ENCODE measurements around the gene XPO1.
"Not testable (repeated sequence)": the region's sequence is repeated elsewhere in the genome, so short reads cannot be mapped to it uniquely, and the experiment has no call there.

The XPO1 gene

GRCh38 chr2:61470122-61470951, 67.8 kb downstream of the XPO1 start:
- DNase-seq (ENCODE audit: low read depth, low spot score) = peak; percentile 90

GRCh38 chr2:61469424-61470121, 68.6 kb downstream of the XPO1 start:
- peak; percentile 22 for DNase-seq (ENCODE audit: low read depth, low spot score)

- not testable (repeated sequence) for DNase-seq (ENCODE audit: low read depth, low spot score)
Measured at GRCh38 chr2:61468231-61468630, 69.9 kb downstream of the XPO1 start.

- DNase-seq (ENCODE audit: low read depth, low spot score) = no peak
Measured at GRCh38 chr2:61465045-61465444, 73.1 kb downstream of the XPO1 start.

- DNase-seq (ENCODE audit: low read depth, low spot score) = no peak
Measured at GRCh38 chr2:61463769-61464475, 74.2 kb downstream of the XPO1 start.

- no peak for DNase-seq (ENCODE audit: low read depth, low spot score)
Measured at GRCh38 chr2:61461404-61461803, 76.8 kb downstream of the XPO1 start.

- DNase-seq (ENCODE audit: low read depth, low spot score) = peak; percentile 37
Measured at GRCh38 chr2:61460163-61460562, 78.0 kb downstream of the XPO1 start.

GRCh38 chr2:61456746-61457420, 81.3 kb downstream of the XPO1 start:
- no peak for DNase-seq (ENCODE audit: low read depth, low spot score)

- DNase-seq (ENCODE audit: low read depth, low spot score) = no peak
Measured at GRCh38 chr2:61456070-61456745, 81.9 kb downstream of the XPO1 start.

- DNase-seq (ENCODE audit: low read depth, low spot score) = not testable (repeated sequence)
Measured at GRCh38 chr2:61454972-61455371, 83.2 kb downstream of the XPO1 start.

- no peak for DNase-seq (ENCODE audit: low read depth, low spot score)
Measured at GRCh38 chr2:61454383-61454782, 83.8 kb downstream of the XPO1 start.

GRCh38 chr2:61452392-61452791, 85.8 kb downstream of the XPO1 start:
- no peak for DNase-seq (ENCODE audit: low read depth, low spot score)

- DNase-seq (ENCODE audit: low read depth, low spot score) = no peak
Measured at GRCh38 chr2:61451178-61451577, 87.0 kb downstream of the XPO1 start.

- DNase-seq (ENCODE audit: low read depth, low spot score) = no peak
Measured at GRCh38 chr2:61450144-61450543, 88.0 kb downstream of the XPO1 start.

- no peak for DNase-seq (ENCODE audit: low read depth, low spot score)
Measured at GRCh38 chr2:61448229-61448628, 89.9 kb downstream of the XPO1 start.

GRCh38 chr2:61446971-61447370, 91.2 kb downstream of the XPO1 start:
- not testable (repeated sequence) for DNase-seq (ENCODE audit: low read depth, low spot score)

- DNase-seq (ENCODE audit: low read depth, low spot score) = no peak
Measured at GRCh38 chr2:61443342-61444041, 94.7 kb downstream of the XPO1 start.

GRCh38 chr2:61439241-61440002, 98.7 kb downstream of the XPO1 start:
- no peak for DNase-seq (ENCODE audit: low read depth, low spot score)

GRCh38 chr2:61438670-61439069, 99.5 kb downstream of the XPO1 start:
- no peak for DNase-seq (ENCODE audit: low read depth, low spot score)

GRCh38 chr2:61437170-61437569, 101.0 kb downstream of the XPO1 start:
- no peak for DNase-seq (ENCODE audit: low read depth, low spot score)

Measured in astrocyte of the hippocampus (primary cell).